ENCODE results near the gene FAM3C.

The FAM3C gene

DNA sequence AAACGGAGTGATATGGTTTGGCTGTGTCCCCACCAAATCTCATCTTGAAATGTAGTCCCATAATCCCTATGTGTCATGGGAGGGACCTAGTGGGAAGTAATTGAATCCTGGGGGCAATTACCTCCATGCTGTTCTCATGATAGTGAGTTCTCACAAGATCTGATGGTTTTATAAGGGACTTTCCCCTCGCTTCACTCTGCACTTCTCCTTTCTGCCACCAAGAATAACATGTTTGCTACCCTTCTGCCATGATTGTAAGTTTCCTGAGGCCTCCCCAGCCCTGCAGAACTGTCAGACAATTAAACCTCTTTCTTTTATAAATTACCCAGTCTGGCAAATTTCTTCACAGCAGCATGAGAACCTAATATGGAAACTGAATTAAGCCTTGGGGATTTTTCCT, 19.1 kb downstream of the FAM3C start:
- DNase-seq, result no peak

DNA sequence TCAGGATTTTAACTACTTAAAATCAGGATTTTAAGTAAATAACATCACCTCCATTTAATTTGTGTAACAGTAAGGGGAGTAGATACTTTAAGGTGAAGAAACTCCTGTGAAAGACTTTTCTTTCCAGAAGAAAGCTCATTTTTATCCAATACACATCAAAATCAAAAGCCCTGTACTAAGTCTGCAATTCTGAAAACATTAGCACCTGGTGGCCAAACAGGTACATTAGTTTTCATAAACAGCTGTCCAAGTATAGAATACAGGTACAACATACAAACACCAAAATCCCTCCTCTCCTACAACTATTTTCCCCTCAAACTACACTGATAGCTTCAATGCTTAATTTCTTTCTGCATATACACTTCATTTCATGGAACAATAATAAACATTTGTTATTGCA, 22.9 kb downstream of the FAM3C start:
- DNase-seq, result no peak

DNA sequence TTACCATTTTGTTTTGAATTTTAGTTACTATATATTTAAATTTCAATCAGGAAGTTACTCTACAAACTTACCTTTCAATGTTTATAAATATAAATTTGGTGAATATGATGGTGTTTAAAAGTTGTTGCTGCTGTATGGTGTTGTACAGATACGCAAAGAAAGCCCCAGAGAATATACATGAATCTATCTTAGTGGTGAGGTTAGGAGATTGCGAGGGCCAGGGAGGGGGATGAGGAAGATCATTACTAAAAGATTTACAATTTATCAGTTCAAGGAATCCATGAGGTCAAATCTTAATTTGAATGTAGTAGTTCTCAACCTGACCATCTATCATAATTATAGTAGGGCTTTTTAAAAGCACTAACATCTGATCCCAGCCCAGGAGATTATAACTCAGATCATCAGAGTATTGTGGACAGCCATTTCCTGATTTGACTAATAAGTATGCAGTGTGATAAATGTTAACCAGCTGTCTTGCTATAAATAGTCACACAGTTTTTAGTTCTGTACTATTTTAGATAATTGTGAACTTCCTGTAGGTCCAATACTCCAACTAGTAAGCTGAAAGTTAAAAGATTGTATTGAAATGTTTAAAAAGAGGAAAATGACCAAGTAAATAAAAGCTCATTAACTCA, 23.6 kb downstream of the FAM3C start:
- DNase-seq, result no peak

DNA sequence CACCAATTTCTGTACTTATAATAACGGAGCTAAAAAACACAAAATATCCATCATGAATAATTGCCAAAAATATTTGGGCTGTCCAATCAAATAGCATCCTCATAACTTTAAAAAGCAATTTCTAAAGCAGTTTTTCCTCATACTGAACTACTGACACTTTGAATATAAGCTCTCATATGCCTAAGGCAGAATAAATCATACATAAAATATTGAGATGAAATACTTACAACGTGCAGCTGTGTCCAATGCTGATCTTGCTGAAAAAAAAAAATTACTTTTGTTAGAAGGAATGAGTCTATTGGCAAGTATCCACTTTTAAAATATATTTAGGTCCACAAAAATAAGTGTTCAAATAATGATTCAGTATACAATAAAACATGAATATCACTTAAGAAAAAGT, 24.2 kb downstream of the FAM3C start:
- DNase-seq, result no peak

DNA sequence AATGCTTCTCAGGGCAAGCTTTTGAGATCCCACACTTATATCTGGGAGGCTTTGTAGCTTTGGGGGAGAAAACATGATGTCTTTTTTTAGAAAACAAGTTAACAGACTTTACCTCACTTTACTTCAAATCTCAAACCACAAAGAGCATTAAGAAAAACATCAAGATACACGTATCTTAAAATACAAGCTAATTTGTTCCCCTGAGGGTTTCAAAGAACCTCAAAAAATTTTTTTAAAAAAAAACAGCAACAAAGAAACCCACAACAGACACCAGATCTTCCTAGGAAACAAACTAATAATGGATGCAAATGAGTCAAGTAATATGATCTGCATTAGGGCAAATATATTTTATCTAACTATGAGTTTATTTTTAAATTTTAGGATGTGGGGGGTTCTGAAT, 24.7 kb downstream of the FAM3C start:
- no peak for DNase-seq

DNA sequence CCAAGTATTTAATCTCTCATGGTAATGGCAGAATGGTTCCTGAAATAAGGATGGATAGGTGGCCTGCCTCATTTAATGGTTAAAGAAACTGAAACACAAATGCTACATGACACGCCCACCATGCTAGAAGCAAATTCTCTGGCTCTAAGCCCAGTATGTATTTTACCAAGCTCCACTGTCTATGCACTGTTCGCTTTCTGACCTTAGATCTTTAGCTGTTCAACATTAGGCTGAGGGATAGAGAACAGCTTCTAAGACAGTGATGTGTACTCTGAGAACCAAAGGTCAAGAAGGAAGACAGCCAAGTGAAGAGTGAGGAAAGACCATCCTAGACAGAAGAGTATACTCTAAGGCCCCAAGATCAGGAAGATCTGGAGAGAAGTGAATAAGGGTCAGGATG, 26.6 kb downstream of the FAM3C start:
- DNase-seq, result no peak

DNA sequence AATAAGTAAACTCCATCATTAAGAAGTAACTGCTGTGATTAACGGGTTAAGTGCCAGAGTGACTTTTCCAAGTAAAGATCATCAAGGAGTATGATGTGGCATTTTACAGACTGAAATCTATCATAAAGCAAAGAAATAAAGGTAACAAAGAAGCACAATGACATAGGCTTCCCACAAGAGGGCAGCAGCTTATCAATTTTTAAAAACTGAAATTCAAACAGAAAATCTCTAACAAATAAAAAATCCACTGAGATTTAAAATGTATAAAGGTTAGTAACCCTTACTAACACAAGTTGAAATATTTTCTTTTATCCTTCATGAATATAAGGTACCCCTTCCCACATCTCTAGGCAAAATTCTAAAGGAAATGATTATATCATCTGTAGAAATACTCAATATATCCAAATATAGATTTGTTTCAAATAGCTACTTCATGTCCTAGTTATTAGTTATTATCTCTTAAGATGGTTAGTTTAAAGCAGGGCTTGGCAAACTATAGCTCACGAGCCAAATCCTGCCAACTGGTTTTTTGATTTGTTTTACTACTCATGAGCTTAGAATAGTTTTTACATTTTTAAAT, 29.2 kb downstream of the FAM3C start:
- no peak for DNase-seq

DNA sequence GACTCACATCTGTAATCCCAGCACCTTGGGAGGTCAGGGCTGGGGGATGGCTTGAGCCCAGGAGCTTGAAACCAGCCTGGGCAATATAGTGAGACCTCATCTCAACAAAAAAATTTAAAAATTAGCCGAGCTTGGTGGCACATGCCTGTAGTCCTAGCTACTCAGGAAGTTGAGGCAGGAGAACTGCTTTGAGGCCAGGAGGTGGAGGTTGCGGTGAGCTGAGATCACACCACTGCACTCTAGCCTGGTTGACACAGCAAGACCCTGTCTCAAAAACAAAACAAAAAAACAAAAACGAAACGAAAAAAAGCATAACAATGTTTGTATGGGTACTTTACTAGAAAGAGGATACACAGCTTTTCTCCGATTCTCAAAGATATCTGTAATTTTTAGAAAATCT, 35.5 kb downstream of the FAM3C start:
- no peak for DNase-seq

DNA sequence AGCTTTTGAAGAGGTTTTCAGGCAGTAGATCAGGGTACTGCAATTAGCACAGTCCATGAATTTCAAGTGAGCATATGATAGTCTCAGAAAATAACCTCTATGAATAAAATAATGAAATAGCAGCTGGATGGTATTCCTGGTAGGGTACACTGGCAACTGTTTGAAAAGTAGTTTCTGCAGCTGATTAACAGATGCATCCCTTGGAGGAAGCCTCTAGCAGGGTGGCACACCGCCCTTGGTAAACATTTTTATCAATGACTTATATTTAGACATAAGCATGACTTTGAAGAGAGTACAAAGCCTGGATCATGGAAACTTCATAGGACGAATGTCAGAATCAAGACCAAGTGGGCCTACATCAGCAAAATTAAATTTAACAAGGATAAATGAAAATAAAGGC, 40.5 kb downstream of the FAM3C start:
- DNase-seq, result no peak

DNA sequence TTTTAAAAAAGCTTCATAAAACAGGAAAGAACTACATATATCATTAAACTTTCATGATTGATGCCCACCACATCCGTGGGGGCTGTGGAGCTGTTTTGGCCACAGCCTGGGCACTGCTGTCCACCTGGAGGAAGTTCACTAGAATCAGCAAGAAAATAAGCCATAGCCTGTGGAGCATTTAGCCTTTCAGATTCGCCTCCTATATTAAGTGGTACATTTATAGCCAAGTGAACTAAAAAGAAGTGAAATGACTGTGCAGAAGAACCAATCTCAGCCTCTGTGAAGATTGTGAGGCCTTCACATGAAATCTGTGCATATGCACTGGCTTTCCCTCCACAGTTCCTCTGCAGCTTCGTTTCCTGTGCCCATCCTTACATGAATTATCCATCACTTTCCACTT, 43.8 kb downstream of the FAM3C start:
- DNase-seq, result no peak

DNA sequence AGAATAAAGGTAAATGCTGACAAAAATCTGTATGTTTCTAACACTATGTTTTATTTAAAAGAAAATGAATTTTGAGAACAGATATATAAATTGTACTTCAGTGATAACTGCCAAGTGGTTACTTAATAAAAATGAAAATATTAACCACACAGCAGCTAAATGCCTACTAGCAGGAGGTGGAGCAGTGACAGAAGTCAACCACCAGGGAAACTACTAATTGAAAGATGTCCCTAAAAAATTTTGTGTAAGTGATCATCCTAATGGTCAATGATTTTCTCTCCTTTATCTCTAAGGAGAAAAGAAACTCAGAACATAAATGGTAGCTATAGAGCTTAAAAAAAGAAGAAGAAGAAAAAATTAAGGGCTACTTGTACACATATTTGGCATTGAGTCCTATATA, 44.4 kb downstream of the FAM3C start:
- no peak for DNase-seq

DNA sequence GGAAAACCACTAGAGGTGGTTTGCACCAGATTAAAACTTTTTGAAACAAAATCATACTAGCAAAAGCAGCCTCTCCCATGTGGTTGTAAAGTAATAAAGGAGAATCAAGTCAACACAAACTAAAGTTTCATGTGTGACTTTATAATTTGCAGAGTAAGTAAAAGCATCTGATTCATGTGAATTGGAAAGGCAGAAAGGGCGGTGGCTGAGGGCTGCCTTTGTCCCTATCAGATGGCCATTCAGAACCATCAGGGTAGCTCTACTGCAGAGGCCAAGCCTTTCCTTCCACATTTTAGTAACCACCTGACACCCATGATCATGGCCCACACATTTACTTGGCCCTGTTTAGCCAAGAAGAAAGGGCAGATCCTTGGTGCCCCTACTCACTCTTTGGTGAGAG, 51.6 kb downstream of the FAM3C start:
- no peak for DNase-seq

DNA sequence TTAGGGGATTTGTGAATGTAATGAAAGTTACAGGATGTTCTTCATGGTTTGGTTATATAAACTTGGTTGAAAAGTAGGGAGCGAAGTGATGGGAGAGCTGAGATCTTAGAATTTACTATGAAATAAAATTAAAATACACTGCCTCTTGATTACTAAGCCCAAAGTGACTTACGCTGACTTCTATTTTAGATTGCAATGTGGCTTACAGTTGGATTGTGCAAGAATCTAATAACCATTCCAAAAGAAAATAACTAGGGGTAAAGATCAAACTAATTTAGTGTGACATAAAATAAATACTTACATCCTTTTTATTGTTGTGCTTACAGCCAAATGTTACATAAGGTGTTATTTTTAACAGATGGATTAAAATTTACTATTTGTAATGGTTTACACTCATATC, 52.0 kb downstream of the FAM3C start:
- DNase-seq, result no peak

DNA sequence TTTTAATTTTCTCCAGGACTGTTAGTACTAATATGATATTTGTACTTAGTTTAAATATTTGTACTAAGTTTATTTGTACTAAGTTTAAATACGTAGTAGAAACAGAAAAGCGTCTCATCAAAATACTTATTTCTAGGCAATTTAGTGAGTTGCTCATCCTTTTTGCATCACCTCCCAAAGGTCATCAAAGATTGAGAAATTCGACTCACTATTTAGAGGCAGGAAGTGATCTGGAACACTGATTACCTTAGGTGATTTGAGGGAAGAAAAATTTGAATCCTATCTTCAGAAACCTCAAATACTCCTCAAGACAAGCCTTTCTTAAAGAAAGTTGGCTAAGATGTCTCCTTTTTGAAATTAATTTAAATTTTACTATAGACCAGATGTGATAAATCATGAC, 52.8 kb downstream of the FAM3C start:
- DNase-seq, result no peak

DNA sequence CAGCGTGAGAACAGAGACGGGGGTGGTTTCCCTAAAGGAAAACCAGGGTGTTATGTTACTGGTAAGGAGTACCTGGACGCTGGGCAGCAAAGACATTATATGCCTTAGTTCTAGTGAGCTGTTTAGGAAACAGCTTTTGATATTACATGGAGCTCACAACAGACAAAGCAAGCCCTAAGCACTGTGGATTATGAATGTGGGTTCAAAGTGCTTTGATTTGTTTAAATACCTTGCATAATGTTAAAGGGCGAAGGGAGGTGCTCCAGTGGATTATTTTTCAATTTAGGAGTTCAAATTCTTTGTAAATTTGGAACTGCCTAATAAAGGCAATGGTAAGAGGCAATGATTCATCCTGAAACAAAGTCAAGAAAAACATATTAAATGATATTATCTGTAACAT, 53.5 kb downstream of the FAM3C start:
- DNase-seq, result no peak

DNA sequence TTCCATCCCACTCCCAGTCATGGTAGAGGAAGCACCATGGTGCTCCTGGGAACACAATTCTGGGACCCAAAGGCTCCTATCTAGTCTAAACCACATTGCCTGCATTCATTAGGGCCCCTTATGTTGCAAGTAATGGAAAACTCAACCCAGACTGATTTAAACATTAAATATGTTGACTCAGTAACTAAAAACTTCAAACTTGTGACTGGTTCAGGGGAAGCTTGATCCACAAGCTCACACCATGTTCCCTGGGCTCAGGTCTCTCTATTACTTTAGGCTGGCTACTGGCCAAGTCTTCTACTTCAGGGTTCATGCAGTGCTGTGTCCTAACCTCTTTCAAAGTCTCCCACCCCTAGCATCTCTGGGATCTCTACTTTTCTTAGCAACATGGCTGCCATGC, 54.2 kb downstream of the FAM3C start:
- no peak for DNase-seq

DNA sequence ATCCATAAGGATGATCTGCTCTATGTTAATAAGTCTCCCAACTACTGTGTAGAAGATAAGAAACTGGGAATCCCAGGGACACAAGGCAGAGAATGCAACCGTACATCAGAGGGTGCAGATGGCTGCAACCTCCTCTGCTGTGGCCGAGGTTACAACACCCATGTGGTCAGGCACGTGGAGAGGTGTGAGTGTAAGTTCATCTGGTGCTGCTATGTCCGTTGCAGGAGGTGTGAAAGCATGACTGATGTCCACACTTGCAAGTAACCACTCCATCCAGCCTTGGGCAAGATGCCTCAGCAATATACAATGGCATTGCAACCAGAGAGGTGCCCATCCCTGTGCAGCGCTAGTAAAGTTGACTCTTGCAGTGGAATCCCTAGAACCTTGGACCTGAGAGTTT, 57.0 kb downstream of the FAM3C start:
- DNase-seq, result no peak

DNA sequence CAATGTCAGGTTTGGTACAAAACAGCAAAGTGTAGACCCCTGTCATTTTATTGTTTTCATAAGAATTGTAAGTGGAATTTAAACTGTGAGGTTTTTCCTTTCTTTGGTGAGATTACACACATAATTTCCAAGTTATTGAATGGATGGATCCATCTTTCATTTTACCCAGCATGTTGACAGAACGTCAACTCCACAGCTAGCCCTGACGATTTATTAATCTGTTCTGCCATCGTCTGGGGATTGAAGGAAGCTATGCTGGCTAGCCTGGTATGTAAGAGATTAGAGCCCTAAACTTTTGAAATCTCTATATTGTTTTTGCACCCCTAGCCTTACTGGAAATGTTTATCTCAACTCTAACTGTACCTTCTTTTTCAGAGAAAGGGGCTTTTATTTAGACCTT, 58.7 kb downstream of the FAM3C start:
- DNase-seq, result peak; percentile 33

DNA sequence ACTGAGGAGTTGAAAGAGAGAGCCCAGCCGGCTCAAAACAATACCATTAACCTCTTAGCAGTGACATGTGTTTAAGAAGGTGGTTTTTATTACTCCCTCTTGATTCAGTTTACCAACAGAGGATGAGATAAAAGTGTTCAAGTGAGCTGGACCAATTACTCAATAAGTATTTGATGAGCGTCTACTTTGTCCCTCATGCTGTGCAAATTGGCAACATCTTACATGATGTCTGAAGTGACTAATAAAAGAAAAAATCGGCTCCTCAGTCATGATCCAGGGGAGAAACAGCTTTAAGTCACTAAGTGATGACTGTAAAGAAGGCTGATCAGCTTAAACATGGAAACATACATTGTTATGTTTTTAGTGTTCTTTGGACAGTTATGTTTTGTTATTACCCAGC, 59.5 kb downstream of the FAM3C start:
- DNase-seq, result no peak

DNA sequence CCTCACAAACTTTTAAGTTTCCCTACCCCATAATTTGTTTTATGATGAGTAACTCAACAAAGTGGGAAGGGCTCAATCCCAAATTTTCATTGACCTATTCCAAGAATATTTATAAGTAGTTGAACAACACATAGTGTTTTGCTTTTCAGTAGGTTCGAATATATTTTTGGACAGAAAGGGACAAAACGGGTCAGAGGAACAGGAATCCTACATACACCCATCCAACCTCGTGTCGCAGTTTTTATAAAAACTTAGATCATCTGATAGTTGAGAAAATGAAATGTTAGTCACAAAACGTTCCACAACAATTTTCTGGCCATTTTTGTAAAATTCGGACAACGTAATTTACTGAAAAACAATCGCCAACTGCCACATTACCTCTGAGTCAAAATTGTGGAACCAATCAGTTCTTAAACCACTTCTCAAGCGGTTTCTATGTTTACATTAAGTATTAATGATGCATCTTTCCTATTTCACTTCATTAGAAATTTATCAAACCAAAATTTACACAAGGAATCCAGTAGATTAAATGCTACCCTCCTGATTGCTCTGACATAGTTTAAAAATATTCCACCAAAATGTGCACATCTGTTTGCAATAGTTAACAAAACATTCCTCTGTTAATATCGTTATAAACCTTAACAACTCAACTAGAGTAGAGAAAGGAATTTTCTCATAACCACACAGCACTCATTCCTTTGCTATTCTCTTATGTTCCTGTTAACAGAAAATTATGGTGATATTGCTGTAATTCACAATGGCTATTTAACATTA, 61.0 kb downstream of the FAM3C start:
- DNase-seq, result no peak

DNA sequence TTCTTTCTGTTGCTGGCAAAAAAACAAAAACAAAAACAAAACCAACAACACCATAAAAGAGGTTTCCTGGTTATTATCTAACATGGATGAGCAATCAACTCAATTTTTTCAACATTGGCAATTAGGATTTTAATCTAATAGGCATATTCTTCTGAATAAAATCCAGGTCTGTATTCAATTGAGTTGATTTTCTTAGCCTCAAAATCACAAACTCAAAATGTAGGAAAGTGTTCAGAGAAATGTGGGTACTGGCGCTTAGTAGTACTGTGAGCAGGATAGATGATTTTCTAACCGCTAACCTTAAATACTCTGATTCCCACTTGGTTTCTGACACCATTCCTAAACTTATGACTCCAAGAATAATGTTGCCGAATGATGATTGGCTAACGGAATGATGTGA, 61.7 kb downstream of the FAM3C start:
- no peak for DNase-seq

DNA sequence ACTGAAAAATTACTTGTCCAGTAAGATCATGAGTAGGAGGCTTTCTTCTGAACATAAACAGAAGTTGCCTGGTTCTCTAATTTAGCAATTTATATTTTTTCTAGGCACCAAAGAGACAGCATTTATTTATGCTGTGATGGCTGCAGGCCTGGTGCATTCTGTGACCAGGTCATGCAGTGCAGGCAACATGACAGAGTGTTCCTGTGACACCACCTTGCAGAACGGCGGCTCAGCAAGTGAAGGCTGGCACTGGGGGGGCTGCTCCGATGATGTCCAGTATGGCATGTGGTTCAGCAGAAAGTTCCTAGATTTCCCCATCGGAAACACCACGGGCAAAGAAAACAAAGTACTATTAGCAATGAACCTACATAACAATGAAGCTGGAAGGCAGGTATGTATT, 64.5 kb downstream of the FAM3C start:
- no peak for DNase-seq

DNA sequence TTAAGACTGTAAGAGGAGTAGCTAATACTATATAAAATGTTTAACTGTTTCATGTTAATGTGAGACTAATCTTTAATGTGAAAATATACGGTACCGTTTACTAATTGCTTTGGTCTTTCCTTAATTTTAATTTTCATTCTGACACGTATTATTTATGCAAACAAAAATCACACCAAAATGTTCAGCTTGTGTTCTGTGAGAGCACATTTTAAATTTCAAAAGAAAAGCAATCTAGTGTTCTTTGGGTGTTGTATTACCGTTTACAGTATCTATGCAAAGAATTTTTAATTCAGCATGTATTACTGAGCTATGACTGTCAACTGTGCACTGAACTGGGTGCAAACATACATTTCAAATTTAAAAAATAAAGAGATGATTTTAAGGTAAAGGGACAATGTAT, 65.1 kb downstream of the FAM3C start:
- no peak for DNase-seq

DNA sequence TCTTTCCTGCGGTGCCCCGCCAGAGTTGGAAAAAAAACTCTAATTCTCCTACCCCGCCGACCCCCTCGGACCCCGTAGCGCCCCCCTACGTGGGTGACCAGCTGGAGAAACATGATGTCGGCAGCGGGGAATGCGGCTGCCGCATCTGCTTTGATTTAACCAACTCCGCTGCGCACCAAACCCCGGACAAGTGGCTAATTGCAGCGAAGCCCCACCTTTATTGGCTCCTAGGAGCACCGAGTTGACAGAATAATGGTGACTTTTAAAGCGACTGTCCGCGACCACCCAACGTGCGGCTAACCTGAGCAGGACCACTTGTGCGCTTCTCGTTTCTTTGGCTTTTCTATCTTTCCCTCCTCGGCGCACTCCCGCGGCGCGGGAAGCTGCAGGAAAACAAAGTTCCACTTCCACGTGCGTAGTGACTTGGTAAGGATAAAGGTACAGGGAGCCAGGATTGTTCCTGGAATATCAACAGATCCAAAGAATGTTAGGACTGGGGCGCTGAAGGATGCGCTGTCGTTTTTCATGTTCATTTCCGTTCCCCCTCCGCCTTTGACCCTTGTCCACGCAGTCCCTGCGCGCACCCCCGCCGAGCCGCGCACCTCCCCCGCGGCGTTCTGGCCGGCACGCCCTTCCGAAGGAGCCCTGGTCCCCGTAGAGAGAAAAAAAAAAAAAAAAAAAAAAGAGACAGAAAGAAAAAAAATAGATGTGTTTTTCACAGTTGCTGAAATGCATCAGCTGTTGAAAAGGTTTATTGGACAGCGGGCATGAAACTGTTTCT, 65.9 kb downstream of the FAM3C start:
- DNase-seq, result no peak
